Stimulated activated CD4-positive, alpha-beta T cell treated with anti-CD3 and anti-CD28 coated beads, Interleukin-4, amount 100 ng/mL, for 4 hours (primary cell): ENCODE results near the gene YTHDF1.
A peak's percentile ranks its signal among the peaks of the same experiment; 100 is the strongest.

Experiments used
- DNase-seq, 2 experiments: peaks; one replicate each; pipeline ENCODE4 v3.0.0-alpha.2; 2020

The YTHDF1 gene

GRCh38 chr20:63248835-63249591 is 33.1 kb upstream of the YTHDF1 start:
- DNase-seq, result no peak

- DNase-seq, result no peak
Measured at GRCh38 chr20:63247671-63248228, 31.8 kb upstream of the YTHDF1 start.

GRCh38 chr20:63246490-63247288 is 30.8 kb upstream of the YTHDF1 start:
- no peak for DNase-seq

GRCh38 chr20:63244468-63244867 is 28.5 kb upstream of the YTHDF1 start:
- no peak for DNase-seq

GRCh38 chr20:63243604-63244247 is 27.8 kb upstream of the YTHDF1 start:
- DNase-seq, result no peak

GRCh38 chr20:63242736-63243135 is 26.8 kb upstream of the YTHDF1 start:
- no peak for DNase-seq

GRCh38 chr20:63241272-63241671 is 25.3 kb upstream of the YTHDF1 start:
- DNase-seq, result no peak

- no peak for DNase-seq
Measured at GRCh38 chr20:63240004-63240403, 24.1 kb upstream of the YTHDF1 start.

- no peak for DNase-seq
Measured at GRCh38 chr20:63239431-63239830, 23.5 kb upstream of the YTHDF1 start.

GRCh38 chr20:63238514-63239125 is 22.7 kb upstream of the YTHDF1 start:
- no peak for DNase-seq

- DNase-seq, result no peak
Measured at GRCh38 chr20:63238031-63238430, 22.1 kb upstream of the YTHDF1 start.

- no peak for DNase-seq
Measured at GRCh38 chr20:63236116-63236837, 20.3 kb upstream of the YTHDF1 start.

GRCh38 chr20:63235399-63235983 is 19.6 kb upstream of the YTHDF1 start, which contains the start of gene BIRC7:
TSS of gene BIRC7 (plus strand) at chr20:63235905. CDS start at chr20:63236097, 192 bp downstream.
- DNase-seq, result no peak

GRCh38 chr20:63234693-63235398 is 18.9 kb upstream of the YTHDF1 start:
- peak in 1 of 2 experiments; percentile 29 for DNase-seq

- DNase-seq, result no peak
Measured at GRCh38 chr20:63233924-63234323, 18.0 kb upstream of the YTHDF1 start.

GRCh38 chr20:63233061-63233344 is 17.1 kb upstream of the YTHDF1 start:
- no peak for DNase-seq

GRCh38 chr20:63232235-63233060 is 16.5 kb upstream of the YTHDF1 start:
- no peak for DNase-seq

GRCh38 chr20:63230800-63231268 is 14.9 kb upstream of the YTHDF1 start:
- DNase-seq, result no peak

GRCh38 chr20:63228806-63229205 is 12.9 kb upstream of the YTHDF1 start:
- DNase-seq, result no peak

- DNase-seq, result no peak
Measured at GRCh38 chr20:63227260-63227659, 11.3 kb upstream of the YTHDF1 start.
